ENCODE measurements around the gene PPP1R15B. TPM values are rescaled to one million over a fixed set of nuclear protein-coding genes. Genes with fewer than 3 reads are reported as not detected.

Gene PPP1R15B
- total RNA-seq = 19.7 and 19.8 TPM in 2 replicates

GRCh38 chr1:204411451-204412204 is at the start of gene PPP1R15B:
TSS of gene PPP1R15B (minus strand) at chr1:204411817. CDS start at chr1:204411411, 406 bp downstream.

GRCh38 chr1:204359474-204360255 is 52.0 kb downstream of the PPP1R15B start, which contains the start of gene PLEKHA6:
TSS of gene PLEKHA6 (minus strand) at chr1:204359929. CDS start at chr1:204273727, 86,202 bp downstream.

Other genes with a start within 250 kb of the PPP1R15B start
- not detected in 2 replicates for gene REN, start 245.5 kb downstream of the PPP1R15B start, total RNA-seq
- gene KISS1, start 215.3 kb downstream of the PPP1R15B start, total RNA-seq = not detected in 2 replicates
- not detected in 2 replicates for gene GOLT1A, start 197.8 kb downstream of the PPP1R15B start, total RNA-seq
- 2.0 and 3.1 TPM in 2 replicates for gene PLEKHA6, start 51.9 kb downstream of the PPP1R15B start, total RNA-seq
- gene PIK3C2B, start 83.0 kb upstream of the PPP1R15B start, total RNA-seq = 1.6 and 3.2 TPM in 2 replicates
- gene MDM4, start 104.6 kb upstream of the PPP1R15B start, total RNA-seq = 5.0 and 9.4 TPM in 2 replicates